GM23338 (cell line): Measurements from ENCODE around the gene C19orf47. TPM values are rescaled to one million over a fixed set of nuclear protein-coding genes. Genes with fewer than 3 reads are reported as not detected.
A peak's percentile ranks its signal among the peaks of the same experiment; 100 is the strongest.

Source experiments
- ATAC-seq: fragments of 200-7000 bp; cut with Tn5 transposase; 3 replicates; pipeline ENCODE4 v1.9.1; 2020
- DNase-seq: peaks from one replicate; pipeline ENCODE4 v3.0.0-alpha.2; 2015; ENCODE audit warnings: low spot score
- H2AFZ ChIP-seq: fragments of 200-600 bp; sonication (generic); 2 replicates; pipeline ENCODE4 v1.8.0; 2016; ENCODE audit warnings: antibody characterized with exemption, mild to moderate bottlenecking, moderate library complexity
- H3F3A ChIP-seq: fragments of 200-600 bp; sonication (generic); replicated peaks from 2 replicates; pipeline ENCODE4 v1.8.0; 2017; ENCODE audit warnings: antibody characterized with exemption, mixed run types, low read depth
- H3K27ac ChIP-seq: fragments of 200-600 bp; sonication (generic); 2 replicates; pipeline ENCODE4 v1.6.1; 2016; ENCODE audit warnings: low read depth
- H3K27me3 ChIP-seq: fragments of 200-600 bp; sonication (generic); 2 replicates; pipeline ENCODE4 v1.8.0; 2016; ENCODE audit warnings: mild to moderate bottlenecking, mixed run types, moderate library complexity; ENCODE audit not compliant: insufficient read depth
- H3K36me3 ChIP-seq: fragments of 200-600 bp; sonication (generic); 2 replicates; pipeline ENCODE4 v1.8.0; 2016; ENCODE audit warnings: mild to moderate bottlenecking; ENCODE audit not compliant: insufficient read depth
- H3K4me1 ChIP-seq: fragments of 200-600 bp; sonication (generic); 2 replicates; pipeline ENCODE4 v1.8.0; 2016; ENCODE audit warnings: mild to moderate bottlenecking, moderate library complexity; ENCODE audit not compliant: insufficient read depth
- H3K4me2 ChIP-seq: fragments of 200-600 bp; sonication (generic); 2 replicates; pipeline ENCODE4 v1.7.1; 2017; ENCODE audit warnings: mixed run types
- H3K4me3 ChIP-seq: fragments of 200-600 bp; sonication (generic); 2 replicates; pipeline ENCODE4 v1.6.1; 2016; ENCODE audit warnings: mixed run types
- H3K79me2 ChIP-seq: fragments of 200-600 bp; sonication (generic); replicated peaks from 2 replicates; pipeline ENCODE4 v1.8.0; 2017; ENCODE audit warnings: mild to moderate bottlenecking; ENCODE audit not compliant: insufficient read depth
- H3K9me2 ChIP-seq: fragments of 200-600 bp; sonication (generic); 2 replicates; pipeline ENCODE4 v1.8.0; 2017; ENCODE audit not compliant: insufficient read depth
- H4K20me1 ChIP-seq: fragments of 200-600 bp; sonication (generic); replicated peaks from 2 replicates; pipeline ENCODE4 v1.8.0; 2017; ENCODE audit warnings: mild to moderate bottlenecking; ENCODE audit not compliant: insufficient read depth
- H3K27ac Mint-ChIP-seq: 2 replicates; pipeline ENCODE4 v1.8.0; 2020; ENCODE audit warnings: inconsistent platforms, mild to moderate bottlenecking, moderate library complexity, mixed read lengths
- H3K27me3 Mint-ChIP-seq: 3 replicates; pipeline ENCODE4 v1.8.0; 2022; ENCODE audit warnings: low read depth, mild to moderate bottlenecking, moderate library complexity, mixed read lengths, inconsistent platforms; ENCODE audit not compliant: insufficient read depth, poor library complexity
- H3K36me3 Mint-ChIP-seq: 3 replicates; pipeline ENCODE4 v1.8.0; 2021; ENCODE audit warnings: low read depth, mild to moderate bottlenecking, inconsistent platforms, moderate library complexity, mixed read lengths
- H3K4me1 Mint-ChIP-seq: 3 replicates; pipeline ENCODE4 v1.8.0; 2020; ENCODE audit warnings: mild to moderate bottlenecking, inconsistent platforms, mixed read lengths
- H3K4me3 Mint-ChIP-seq: 3 replicates; pipeline ENCODE4 v1.8.0; 2021; ENCODE audit warnings: moderate library complexity, mild to moderate bottlenecking, inconsistent platforms, mixed read lengths
- H3K9me3 Mint-ChIP-seq: 3 replicates; pipeline ENCODE4 v1.8.0; 2020; ENCODE audit warnings: moderate library complexity, mild to moderate bottlenecking, inconsistent platforms, mixed read lengths
- CREB1 ChIP-seq: fragments of 250-450 bp; sonication (Bioruptor Pico); IDR thresholded peaks from 2 replicates; pipeline ENCODE4 v1.5.0; 2020; ENCODE audit warnings: low read depth, mild to moderate bottlenecking, moderate library complexity
- ETS1 ChIP-seq: IDR thresholded peaks from 2 replicates; pipeline ENCODE4 v1.6.1; 2016; ENCODE audit warnings: antibody characterized with exemption
- NANOG ChIP-seq: IDR thresholded peaks from 2 replicates; pipeline ENCODE4 v1.6.1; 2016; ENCODE audit warnings: antibody characterized with exemption, borderline replicate concordance
- STAT1 ChIP-seq: IDR thresholded peaks from one replicate; pipeline ENCODE4 v1.6.1; 2016; ENCODE audit warnings: antibody characterized with exemption; ENCODE audit not compliant: unreplicated experiment
- ZNF114 ChIP-seq: fragments of 250-450 bp; sonication (Bioruptor Pico); IDR thresholded peaks from 2 replicates; pipeline ENCODE4 v1.5.0; 2020; ENCODE audit warnings: mild to moderate bottlenecking, moderate library complexity
- ZNF462 ChIP-seq: fragments of 250-450 bp; sonication (Bioruptor Pico); IDR thresholded peaks from 2 replicates; pipeline ENCODE4 v1.5.0; 2020; ENCODE audit warnings: mild to moderate bottlenecking, moderate library complexity
- polyA plus RNA-seq: library from polyadenylated mRNA; unstranded; fragments of >200 nt; fragmentation: Nextera tagmentation; extraction: Ambion mirVana; gene quantifications from 2 replicates; pipeline ENCODE4 v1.2.1, GENCODE V29; 2016
- total RNA-seq: library from RNA; depleted of rRNA; stranded (reverse); fragments of >200 nt; shearing (Covaris generic); gene quantifications from 2 replicates; pipeline ENCODE4 v1.2.3, GENCODE V29; 2014
- TF ChIP-seq, protein P1 (sequence below): IDR thresholded peaks from one replicate; pipeline ENCODE4 v1.6.1; 2018; ENCODE audit warnings: antibody characterized with exemption; ENCODE audit not compliant: unreplicated experiment

C19orf47 gene
- total and polyA plus RNA-seq, 2 experiments from 2014 or later, result 13.1 to 26.6 TPM

DNA sequence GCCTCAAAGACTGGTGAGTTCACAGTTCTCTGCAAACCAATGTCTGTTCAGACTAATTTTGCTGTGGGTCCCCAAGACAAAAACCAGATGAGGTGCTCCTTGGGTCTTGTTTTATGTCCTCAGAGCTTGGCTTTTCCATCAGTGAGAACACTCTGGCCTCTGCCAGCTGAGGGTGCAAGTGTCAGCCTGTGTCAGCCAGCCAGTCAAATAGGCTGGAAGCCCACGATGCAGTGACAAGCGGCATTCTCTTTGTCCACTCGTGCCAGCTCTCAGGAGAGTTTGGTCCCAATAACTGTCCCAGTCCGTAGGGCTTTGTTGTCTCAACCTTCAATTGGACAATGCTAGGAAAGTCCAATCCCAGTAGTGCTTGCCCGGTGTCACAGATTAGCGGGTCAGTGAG is 53.6 kb downstream of the C19orf47 start:
- DNase-seq (no peak), ATAC-seq (no peak)
- Mint-ChIP-seq H3K27ac (no peak overlapping the region), H3K27me3 (no peaks in the 10 kb centered on the region), H3K9me3 (no peaks in the 10 kb centered on the region), H3K4me1 (peaks cover 5% of the 10 kb centered on the region), H3K36me3 (no peaks in the 10 kb centered on the region), H3K4me3 (no peak overlapping the region)
- Histone ChIP-seq H4K20me1 (no peaks in the 10 kb centered on the region), H3K4me3 (no peak overlapping the region), H3K27ac (0 out of 2 replicates have a peak overlapping the region, but pooled peaks have one; percentile 32), H3K27me3 (no peaks in the 10 kb centered on the region), H2AFZ (0 out of 2 replicates have a peak overlapping the region, but pooled peaks have one; percentile 56), H3K4me1 (no peaks in the 10 kb centered on the region), H3K36me3 (no peaks in the 10 kb centered on the region), H3K9me2 (no peaks in the 10 kb centered on the region), H3K4me2 (no peak overlapping the region), H3F3A (no peaks in the 10 kb centered on the region), H3K79me2 (no peaks in the 10 kb centered on the region)
- TF ChIP-seq ZNF462 (CRISPR knock-in tag), result no peak
- no peak for TF ChIP-seq CREB1 (CRISPR knock-in tag)
- no peak for TF ChIP-seq ETS1

DNA sequence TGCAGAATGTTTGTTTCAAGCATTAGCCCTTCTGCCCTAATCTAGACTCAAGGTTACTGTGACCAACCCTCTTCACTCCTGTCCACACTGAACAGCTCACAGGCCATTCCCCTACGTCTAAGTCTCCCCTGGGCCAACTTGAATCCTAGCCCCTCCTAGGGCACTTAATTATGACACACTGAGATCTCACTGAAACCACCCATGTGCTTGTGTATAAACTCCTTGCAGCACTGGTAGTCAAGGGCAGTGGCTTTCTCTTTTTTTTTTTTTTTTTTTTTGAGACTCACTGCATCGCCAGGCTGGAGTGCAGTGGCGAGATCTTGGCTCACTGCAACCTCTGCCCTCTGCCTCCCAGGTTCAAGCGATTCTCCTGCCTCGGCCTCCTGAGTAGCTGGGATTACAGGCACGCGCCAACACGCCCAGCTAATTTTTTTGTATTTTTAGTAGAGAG is 61.2 kb downstream of the C19orf47 start:
- H3K27ac Mint-ChIP-seq, result peak overlapping the region; percentile 100
- Histone ChIP-seq H2AFZ (peak overlapping the region; percentile 63), H3K36me3 (no peaks in the 10 kb centered on the region), H3K4me3 (no peak overlapping the region), H3K27me3 (no peaks in the 10 kb centered on the region), H4K20me1 (no peaks in the 10 kb centered on the region), H3K27ac (no peak overlapping the region), H3K79me2 (peaks cover 27% of the 10 kb centered on the region), H3F3A (peaks cover 12% of the 10 kb centered on the region), H3K9me2 (no peaks in the 10 kb centered on the region), H3K4me2 (no peak overlapping the region), H3K4me1 (peaks cover 7% of the 10 kb centered on the region)
- no peak for ATAC-seq
- H3K27me3 Mint-ChIP-seq, result peaks cover 15% of the 10 kb centered on the region
- peaks cover 3% of the 10 kb centered on the region; the same call in 2 of the 3 replicates for H3K9me3 Mint-ChIP-seq
- no peak overlapping the region for H3K4me3 Mint-ChIP-seq
- no peak for DNase-seq
- peaks cover 27% of the 10 kb centered on the region for H3K4me1 Mint-ChIP-seq
- no peaks in the 10 kb centered on the region for H3K36me3 Mint-ChIP-seq
- TF ChIP-seq, protein P1, sequence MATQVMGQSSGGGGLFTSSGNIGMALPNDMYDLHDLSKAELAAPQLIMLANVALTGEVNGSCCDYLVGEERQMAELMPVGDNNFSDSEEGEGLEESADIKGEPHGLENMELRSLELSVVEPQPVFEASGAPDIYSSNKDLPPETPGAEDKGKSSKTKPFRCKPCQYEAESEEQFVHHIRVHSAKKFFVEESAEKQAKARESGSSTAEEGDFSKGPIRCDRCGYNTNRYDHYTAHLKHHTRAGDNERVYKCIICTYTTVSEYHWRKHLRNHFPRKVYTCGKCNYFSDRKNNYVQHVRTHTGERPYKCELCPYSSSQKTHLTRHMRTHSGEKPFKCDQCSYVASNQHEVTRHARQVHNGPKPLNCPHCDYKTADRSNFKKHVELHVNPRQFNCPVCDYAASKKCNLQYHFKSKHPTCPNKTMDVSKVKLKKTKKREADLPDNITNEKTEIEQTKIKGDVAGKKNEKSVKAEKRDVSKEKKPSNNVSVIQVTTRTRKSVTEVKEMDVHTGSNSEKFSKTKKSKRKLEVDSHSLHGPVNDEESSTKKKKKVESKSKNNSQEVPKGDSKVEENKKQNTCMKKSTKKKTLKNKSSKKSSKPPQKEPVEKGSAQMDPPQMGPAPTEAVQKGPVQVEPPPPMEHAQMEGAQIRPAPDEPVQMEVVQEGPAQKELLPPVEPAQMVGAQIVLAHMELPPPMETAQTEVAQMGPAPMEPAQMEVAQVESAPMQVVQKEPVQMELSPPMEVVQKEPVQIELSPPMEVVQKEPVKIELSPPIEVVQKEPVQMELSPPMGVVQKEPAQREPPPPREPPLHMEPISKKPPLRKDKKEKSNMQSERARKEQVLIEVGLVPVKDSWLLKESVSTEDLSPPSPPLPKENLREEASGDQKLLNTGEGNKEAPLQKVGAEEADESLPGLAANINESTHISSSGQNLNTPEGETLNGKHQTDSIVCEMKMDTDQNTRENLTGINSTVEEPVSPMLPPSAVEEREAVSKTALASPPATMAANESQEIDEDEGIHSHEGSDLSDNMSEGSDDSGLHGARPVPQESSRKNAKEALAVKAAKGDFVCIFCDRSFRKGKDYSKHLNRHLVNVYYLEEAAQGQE, result no peak
- no peak for TF ChIP-seq ZNF114 (CRISPR knock-in tag)
- TF ChIP-seq NANOG, result no peak
- no peak for TF ChIP-seq STAT1
- TF ChIP-seq ETS1, result no peak
